Measurements from ENCODE around the gene MARCHF10.
A peak's percentile ranks its signal among the peaks of the same experiment; 100 is the strongest.
"Not testable (repeated sequence)": the region's sequence is repeated elsewhere in the genome, so short reads cannot be mapped to it uniquely, and the experiment has no call there.

Gene MARCHF10

GRCh38 chr17:62696256-62696655 is 111.9 kb downstream of the MARCHF10 start:
- Histone ChIP-seq H3K4me1 (peaks cover 0 to 10% (median 9%) of the 10 kb centered on the region in 4 donors), H3K27ac (peak overlapping the region in 1 of 2 donors; percentile 39), H3K9me3 (no peaks in the 10 kb centered on the region), H3K36me3 (peaks cover 0 to 6% (median 5%) of the 10 kb centered on the region in 3 donors), H3K27me3 (peaks cover 0 to 7% of the 10 kb centered on the region in 2 donors), H3K4me3 (no peak overlapping the region)
- no peak for TF ChIP-seq CTCF (IDR thresholded peaks at IDR 0.05)
- DNase-seq: no peak
- intact Hi-C loops (cut with DNase I; ENCODE audit: low total_unique reads): no loop called here

DNA sequence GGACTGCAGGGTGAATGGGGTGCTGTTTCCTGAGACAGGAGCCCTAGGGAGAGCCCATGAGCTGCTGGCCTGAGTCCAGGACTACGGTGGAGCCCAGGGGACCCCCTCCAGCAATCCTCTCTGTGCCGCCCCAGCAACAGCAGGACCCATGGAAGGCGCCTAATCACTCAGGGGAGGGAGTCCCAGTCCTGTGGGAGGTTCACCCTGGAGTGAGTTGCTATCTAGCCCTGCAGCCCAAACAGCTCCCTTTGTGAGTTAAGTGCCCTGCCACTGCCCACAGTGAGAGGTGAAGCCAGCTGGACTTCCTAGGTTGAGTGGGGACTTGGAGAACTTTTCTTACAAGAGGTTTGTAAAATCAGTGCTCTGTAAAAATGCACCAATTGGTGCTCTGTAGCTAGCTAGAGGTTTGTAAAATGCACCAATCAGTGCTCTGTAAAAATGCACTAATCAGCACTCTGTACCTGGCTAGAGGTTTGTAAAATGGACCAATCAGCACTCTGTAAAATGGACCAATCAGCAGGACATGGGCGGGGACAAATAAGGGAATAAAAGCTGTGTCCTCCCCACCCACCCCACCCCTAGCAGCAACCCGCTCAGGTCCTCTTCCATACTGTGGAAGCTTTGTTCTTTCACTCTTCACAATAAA is 112.9 kb downstream of the MARCHF10 start:
- H3K4me3 ChIP-seq; intact Hi-C loops (cut with DNase I; ENCODE audit: low total_unique reads); H3K9me3 ChIP-seq; H3K27me3 ChIP-seq; H3K27ac ChIP-seq; DNase-seq; H3K4me1 ChIP-seq: not testable (repeated sequence)
- peaks cover 0 to 17% (median 5%) of the 10 kb centered on the region in 3 donors for H3K36me3 ChIP-seq

DNA sequence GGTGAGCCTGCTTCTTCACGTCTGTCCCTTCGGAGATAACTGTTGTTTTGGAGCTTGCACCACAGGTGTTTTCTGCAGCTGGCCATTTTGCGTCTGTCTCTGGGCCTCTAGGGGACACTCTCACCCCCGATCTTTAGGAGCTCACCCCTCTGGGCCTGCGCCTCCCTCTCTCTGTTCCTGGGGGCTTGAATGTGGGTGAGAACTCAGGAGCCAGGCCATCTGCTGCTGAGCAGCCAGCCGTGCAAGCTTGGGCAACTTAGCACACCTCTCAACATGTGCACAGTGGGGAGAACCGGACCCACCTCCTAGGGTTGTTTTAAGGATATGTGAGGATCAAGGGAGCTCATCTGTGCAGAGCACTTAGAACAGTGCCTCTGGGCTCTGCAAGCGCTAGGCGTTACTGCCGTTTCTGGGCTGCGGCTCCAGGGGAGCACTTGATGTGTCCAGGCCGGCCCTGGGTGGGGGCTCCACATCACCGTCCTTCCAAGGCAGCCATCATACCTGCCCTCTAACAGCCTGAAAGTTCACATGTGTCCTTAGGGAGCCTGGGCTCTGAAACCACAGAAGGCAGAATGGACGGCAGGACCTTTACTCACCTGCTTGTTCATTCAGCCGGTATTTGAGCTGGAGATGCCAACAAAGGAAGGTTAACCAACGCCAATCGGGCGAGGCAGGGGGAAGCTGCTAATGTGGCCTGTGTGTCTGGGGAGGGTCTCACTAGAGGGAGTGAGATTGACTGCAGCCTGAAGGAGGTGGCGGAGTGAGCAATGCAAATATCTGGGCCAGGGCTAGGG is 114.3 kb downstream of the MARCHF10 start:
- Histone ChIP-seq H3K4me3 (no peak overlapping the region), H3K27me3 (peaks cover 0 to 2% of the 10 kb centered on the region in 2 donors), H3K4me1 (peaks cover 0 to 10% (median 9%) of the 10 kb centered on the region in 4 donors), H3K9me3 (no peaks in the 10 kb centered on the region), H3K27ac (no peak overlapping the region), H3K36me3 (peaks cover 2 to 29% (median 5%) of the 10 kb centered on the region in 3 donors)
- intact Hi-C loops (cut with DNase I; ENCODE audit: low total_unique reads): no loop called here
- no peak for TF ChIP-seq CTCF (IDR thresholded peaks at IDR 0.05)
- DNase-seq: no peak

DNA sequence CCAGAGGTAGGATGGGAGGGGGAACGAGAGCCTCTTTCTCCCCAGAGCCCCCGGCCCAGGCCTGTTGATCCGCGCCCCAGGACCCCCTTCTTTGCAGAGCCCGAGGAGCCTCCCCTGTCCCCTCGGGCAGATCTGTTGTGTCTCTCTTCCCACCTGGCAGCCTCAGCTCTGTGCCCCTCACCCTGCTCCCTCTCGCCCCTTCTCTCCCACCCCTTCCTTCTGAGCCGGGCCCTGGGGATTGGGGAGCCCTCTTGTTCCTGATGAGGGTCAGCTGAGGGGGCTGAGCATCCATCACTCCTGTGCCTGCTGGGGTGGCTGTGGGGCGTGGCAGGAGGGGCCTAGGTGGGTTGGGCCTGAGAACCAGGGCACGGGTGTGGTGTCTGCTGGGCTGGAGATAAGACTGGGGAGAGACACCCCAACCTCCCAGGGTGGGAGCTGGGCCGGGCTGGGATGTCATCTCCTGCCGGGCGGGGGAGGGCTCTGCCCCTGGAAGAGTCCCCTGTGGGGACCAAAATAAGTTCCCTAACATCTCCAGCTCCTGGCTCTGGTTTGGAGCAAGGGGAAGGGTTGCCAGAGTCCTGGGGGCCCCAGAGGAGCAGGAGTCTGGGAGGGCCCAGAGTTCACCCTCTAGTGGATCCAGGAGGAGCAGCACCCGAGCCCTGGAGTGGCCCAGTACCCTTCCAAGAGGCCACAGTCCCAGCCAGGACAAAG is 115.2 kb downstream of the MARCHF10 start:
- H3K4me1 ChIP-seq: peaks cover 0 to 10% (median 9%) of the 10 kb centered on the region in 4 donors
- intact Hi-C loops (cut with DNase I; ENCODE audit: low total_unique reads): no loop called here
- H3K27ac ChIP-seq: no peak overlapping the region
- peaks cover 0 to 2% of the 10 kb centered on the region in 2 donors for H3K27me3 ChIP-seq
- H3K36me3 ChIP-seq: peaks cover 5 to 29% (median 8%) of the 10 kb centered on the region in 3 donors
- TF ChIP-seq CTCF (IDR thresholded peaks at IDR 0.05): peak in 1 of 2 experiments; percentile 15
- no peak for DNase-seq
- H3K9me3 ChIP-seq: no peaks in the 10 kb centered on the region
- H3K4me3 ChIP-seq: no peak overlapping the region

- Histone ChIP-seq H3K27ac (no peak overlapping the region), H3K36me3 (peaks cover 5 to 29% (median 8%) of the 10 kb centered on the region in 3 donors), H3K4me1 (peaks cover 0 to 8% (median 7%) of the 10 kb centered on the region in 4 donors), H3K4me3 (no peak overlapping the region), H3K27me3 (no peaks in the 10 kb centered on the region), H3K9me3 (no peaks in the 10 kb centered on the region)
- no peak for TF ChIP-seq CTCF (IDR thresholded peaks at IDR 0.05)
- intact Hi-C loops (cut with DNase I; ENCODE audit: low total_unique reads): no loop called here
- DNase-seq: no peak
Measured at GRCh38 chr17:62692159-62692651, 115.9 kb downstream of the MARCHF10 start.

- DNase-seq; intact Hi-C loops (cut with DNase I; ENCODE audit: low total_unique reads): not testable (repeated sequence)
Measured at GRCh38 chr17:62691589-62691915, 116.6 kb downstream of the MARCHF10 start.

More at GRCh38 chr17:62691589-62691915, 116.6 kb downstream of the MARCHF10 start:
- not testable (repeated sequence) for H3K4me1 ChIP-seq, H3K27me3 ChIP-seq, H3K9me3 ChIP-seq, H3K4me3 ChIP-seq, H3K27ac ChIP-seq
- peaks cover 5 to 29% (median 8%) of the 10 kb centered on the region in 3 donors for H3K36me3 ChIP-seq

Data from tibial artery (tissue), 4 donors.